Panc1 (cell line): ENCODE results near the gene EYA2. TPM values are rescaled to one million over a fixed set of nuclear protein-coding genes. Genes with fewer than 3 reads are reported as not detected.

ENCODE experiments used
- ATAC-seq: fragments of 200-7000 bp; cut with Tn5 transposase; 2 replicates; pipeline ENCODE4 v1.9.1; 2020; ENCODE audit warnings: mild to moderate bottlenecking, moderate library complexity
- BruUV-seq: library from RNA; stranded (reverse); fragments of 400-500 nt; replicated peaks from 2 replicates; lab custom pipeline; 2021; lab: Mats Ljungman, UMichigan
- CTCF ChIA-PET: fragments of 300-600 bp; sonication (Branson Sonifier 250); formaldehyde crosslinking; loops from one replicate; lab custom pipeline; 2022; ENCODE audit warnings: antibody characterized with exemption; lab: Charles Lee
- POLR2A ChIA-PET: fragments of 300-600 bp; sonication (Branson Sonifier 250); formaldehyde crosslinking; loops from one replicate; lab custom pipeline; 2022; ENCODE audit warnings: antibody characterized with exemption; lab: Charles Lee
- DNase-seq: peaks from one replicate; pipeline ENCODE4 v3.0.0-alpha.2; 2010; ENCODE audit warnings: low read depth, low spot score
- H3K27ac ChIP-seq: 2 replicates; pipeline ENCODE4 v1.5.1; 2011; ENCODE audit warnings: mild to moderate bottlenecking, low read length, inconsistent platforms
- H3K27me3 ChIP-seq: fragments of 200-500 bp; sonication (Bioruptor generic); 2 replicates; pipeline ENCODE4 v1.6.0; 2014; ENCODE audit warnings: low read length, inconsistent platforms; ENCODE audit not compliant: control insufficient read depth, insufficient read depth
- H3K36me3 ChIP-seq: fragments of 200-500 bp; sonication (Bioruptor generic); 2 replicates; pipeline ENCODE4 v1.5.1; 2014; ENCODE audit warnings: inconsistent platforms, mild to moderate bottlenecking, low read length, moderate library complexity; ENCODE audit not compliant: control insufficient read depth, insufficient read depth
- H3K4me1 ChIP-seq: 2 replicates; pipeline ENCODE4 v1.5.1; 2011; ENCODE audit warnings: inconsistent platforms, mild to moderate bottlenecking, low read length, moderate library complexity; ENCODE audit not compliant: control insufficient read depth, insufficient read depth
- H3K4me3 ChIP-seq, 2 experiments: 2 replicates each; pipeline ENCODE4 v1.5.1; 2011 to 2012; ENCODE audit warnings: low read depth in 2 of 2, low read length in 2 of 2, mild to moderate bottlenecking in 2 of 2, inconsistent platforms in 1 of 2, moderate library complexity in 1 of 2
- H3K9me3 ChIP-seq: fragments of 200-500 bp; sonication (Bioruptor generic); 2 replicates; pipeline ENCODE4 v1.5.1; 2014; ENCODE audit warnings: low read depth, mild to moderate bottlenecking, inconsistent platforms, low read length, moderate library complexity; ENCODE audit not compliant: control insufficient read depth, insufficient read depth
- POLR2AphosphoS5 ChIP-seq: IDR thresholded peaks from 2 replicates; pipeline ENCODE4 v1.6.1; 2012; ENCODE audit warnings: mild to moderate bottlenecking, low read depth, low read length, moderate library complexity
- SIN3A ChIP-seq: IDR thresholded peaks from 2 replicates; pipeline ENCODE4 v1.6.1; 2012; ENCODE audit warnings: low read depth, mild to moderate bottlenecking, low read length, moderate library complexity, borderline replicate concordance; ENCODE audit not compliant: insufficient read depth
- TCF7L2 ChIP-seq: IDR thresholded peaks from 2 replicates; pipeline ENCODE4 v1.6.1; 2011; ENCODE audit warnings: mild to moderate bottlenecking, low read depth, low read length, inconsistent platforms
- in situ Hi-C: cut with HindIII; loops from 2 replicates; pipeline ENCODE4 v1.10.0; 2016; ENCODE audit warnings: low sequenced_read_pairs, low pct_unique_long_range_greater_than_20kb
- intact Hi-C: fragments of 100-400 bp; cut with micrococcal nuclease; formaldehyde crosslinking; loops from one replicate; pipeline ENCODE4 v1.10.0; 2022; ENCODE audit not compliant: unreplicated experiment
- total RNA-seq: library from RNA; stranded (reverse); gene quantifications from one replicate; pipeline ENCODE4 v1.2.1, GENCODE V29; 2021; ENCODE audit not compliant: unreplicated experiment
- TF ChIP-seq, protein P1 (sequence below), 2 experiments: IDR thresholded peaks; 2 replicates each; pipeline ENCODE4 v1.6.1; 2011 to 2012; ENCODE audit warnings: low read depth in 2 of 2, control low read depth in 1 of 2, low read length in 1 of 2, mild to moderate bottlenecking in 1 of 2, moderate library complexity in 1 of 2; ENCODE audit not compliant: insufficient read depth in 1 of 2
- TF ChIP-seq, protein P2 (sequence below): fragments of 450-650 bp; IDR thresholded peaks from 2 replicates; pipeline ENCODE4 v1.5.1; 2017; ENCODE audit warnings: mild to moderate bottlenecking

The EYA2 gene
- total RNA-seq, 1 experiment from 2014 or later: 1.9 TPM

DNA sequence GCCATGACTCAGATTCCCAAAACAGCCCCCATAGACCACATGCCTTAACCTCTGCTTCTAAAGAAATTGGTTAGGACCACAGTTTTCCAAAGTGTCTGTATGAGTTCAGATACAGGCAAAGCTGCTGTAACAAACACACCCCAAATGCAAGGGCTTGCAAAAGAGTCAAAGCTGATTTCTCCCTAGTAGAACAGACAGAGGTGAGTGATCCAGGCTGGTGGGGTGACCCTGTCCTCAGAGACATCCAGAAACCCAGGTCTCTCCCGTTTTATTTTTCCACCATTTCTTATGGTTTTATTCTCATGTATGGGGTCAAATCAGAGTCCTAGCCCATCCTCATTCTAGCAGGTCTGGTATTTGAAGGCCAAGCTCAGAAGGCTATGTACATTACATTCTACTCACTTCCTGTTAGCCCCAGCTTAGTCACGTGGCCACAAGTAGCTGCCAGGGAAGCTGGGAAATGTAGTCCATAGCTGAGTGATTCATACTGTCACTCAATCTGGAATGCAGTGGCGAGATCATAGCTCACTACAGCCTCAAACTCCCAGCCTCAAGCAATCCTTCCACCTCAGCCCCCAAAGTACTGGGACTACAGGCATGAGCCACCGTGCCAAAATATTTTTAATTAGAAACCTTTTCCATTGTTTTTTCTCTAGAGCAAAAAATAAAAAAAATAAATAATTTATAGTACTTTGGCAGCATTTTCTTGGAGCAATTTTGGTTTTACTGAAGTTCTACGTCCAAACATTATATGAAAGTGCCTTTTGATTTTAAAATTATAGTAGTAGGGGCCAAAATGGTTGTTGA, 286.6 kb downstream of the EYA2 start:
- no peak for TF ChIP-seq POLR2AphosphoS5
- TF ChIP-seq, protein P1, sequence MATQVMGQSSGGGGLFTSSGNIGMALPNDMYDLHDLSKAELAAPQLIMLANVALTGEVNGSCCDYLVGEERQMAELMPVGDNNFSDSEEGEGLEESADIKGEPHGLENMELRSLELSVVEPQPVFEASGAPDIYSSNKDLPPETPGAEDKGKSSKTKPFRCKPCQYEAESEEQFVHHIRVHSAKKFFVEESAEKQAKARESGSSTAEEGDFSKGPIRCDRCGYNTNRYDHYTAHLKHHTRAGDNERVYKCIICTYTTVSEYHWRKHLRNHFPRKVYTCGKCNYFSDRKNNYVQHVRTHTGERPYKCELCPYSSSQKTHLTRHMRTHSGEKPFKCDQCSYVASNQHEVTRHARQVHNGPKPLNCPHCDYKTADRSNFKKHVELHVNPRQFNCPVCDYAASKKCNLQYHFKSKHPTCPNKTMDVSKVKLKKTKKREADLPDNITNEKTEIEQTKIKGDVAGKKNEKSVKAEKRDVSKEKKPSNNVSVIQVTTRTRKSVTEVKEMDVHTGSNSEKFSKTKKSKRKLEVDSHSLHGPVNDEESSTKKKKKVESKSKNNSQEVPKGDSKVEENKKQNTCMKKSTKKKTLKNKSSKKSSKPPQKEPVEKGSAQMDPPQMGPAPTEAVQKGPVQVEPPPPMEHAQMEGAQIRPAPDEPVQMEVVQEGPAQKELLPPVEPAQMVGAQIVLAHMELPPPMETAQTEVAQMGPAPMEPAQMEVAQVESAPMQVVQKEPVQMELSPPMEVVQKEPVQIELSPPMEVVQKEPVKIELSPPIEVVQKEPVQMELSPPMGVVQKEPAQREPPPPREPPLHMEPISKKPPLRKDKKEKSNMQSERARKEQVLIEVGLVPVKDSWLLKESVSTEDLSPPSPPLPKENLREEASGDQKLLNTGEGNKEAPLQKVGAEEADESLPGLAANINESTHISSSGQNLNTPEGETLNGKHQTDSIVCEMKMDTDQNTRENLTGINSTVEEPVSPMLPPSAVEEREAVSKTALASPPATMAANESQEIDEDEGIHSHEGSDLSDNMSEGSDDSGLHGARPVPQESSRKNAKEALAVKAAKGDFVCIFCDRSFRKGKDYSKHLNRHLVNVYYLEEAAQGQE (IDR thresholded peaks at IDR 0.05; ENCODE audit: insufficient read depth in 1 of 2, low read depth in 2 of 2, low read length in 1 of 2): no peak
- TF ChIP-seq, protein P2, sequence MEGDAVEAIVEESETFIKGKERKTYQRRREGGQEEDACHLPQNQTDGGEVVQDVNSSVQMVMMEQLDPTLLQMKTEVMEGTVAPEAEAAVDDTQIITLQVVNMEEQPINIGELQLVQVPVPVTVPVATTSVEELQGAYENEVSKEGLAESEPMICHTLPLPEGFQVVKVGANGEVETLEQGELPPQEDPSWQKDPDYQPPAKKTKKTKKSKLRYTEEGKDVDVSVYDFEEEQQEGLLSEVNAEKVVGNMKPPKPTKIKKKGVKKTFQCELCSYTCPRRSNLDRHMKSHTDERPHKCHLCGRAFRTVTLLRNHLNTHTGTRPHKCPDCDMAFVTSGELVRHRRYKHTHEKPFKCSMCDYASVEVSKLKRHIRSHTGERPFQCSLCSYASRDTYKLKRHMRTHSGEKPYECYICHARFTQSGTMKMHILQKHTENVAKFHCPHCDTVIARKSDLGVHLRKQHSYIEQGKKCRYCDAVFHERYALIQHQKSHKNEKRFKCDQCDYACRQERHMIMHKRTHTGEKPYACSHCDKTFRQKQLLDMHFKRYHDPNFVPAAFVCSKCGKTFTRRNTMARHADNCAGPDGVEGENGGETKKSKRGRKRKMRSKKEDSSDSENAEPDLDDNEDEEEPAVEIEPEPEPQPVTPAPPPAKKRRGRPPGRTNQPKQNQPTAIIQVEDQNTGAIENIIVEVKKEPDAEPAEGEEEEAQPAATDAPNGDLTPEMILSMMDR: no peak
- in situ Hi-C loops (no loop called here), intact Hi-C loops (no loop called here)
- no peaks in the 10 kb centered on the region for H3K27me3 ChIP-seq
- no peak overlapping the region for H3K4me3 ChIP-seq
- ATAC-seq: peak; percentile 89
- H3K9me3 ChIP-seq: no peaks in the 10 kb centered on the region
- BruUV-seq: no TSS peak
- no peak for DNase-seq
- no peaks in the 10 kb centered on the region for H3K36me3 ChIP-seq
- no peaks in the 10 kb centered on the region for H3K4me1 ChIP-seq
- ChIA-PET CTCF (interaction anchor here (0.6 kb wide), 1 partner anchor 619 kb away, joined by 3 read pairs; no protein-coding TSS in a partner anchor), POLR2A (no interaction called here)
- H3K27ac ChIP-seq: no peak overlapping the region

DNA sequence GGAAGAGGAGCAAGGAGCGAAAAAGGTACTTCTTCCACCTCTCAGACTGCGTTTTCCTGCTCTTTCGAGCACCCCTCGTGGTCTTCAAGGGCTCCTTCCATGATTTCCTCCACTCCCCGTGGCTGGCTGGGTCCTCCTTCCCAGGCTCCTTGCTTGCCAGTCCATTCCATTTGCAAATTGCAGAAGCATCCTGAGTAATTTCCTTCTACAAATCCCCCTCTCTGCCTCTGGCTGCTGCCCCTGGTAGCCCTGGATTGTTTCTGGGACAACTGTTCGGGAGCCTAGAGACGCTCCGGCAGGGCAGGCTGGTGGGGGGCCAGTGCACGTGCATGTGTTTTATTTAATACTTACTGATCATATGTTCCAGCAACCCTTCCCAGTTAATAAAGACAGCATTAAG, 288.7 kb downstream of the EYA2 start:
- intact Hi-C loops: no loop called here

More for the DNA sequence above, 288.7 kb downstream of the EYA2 start:
- H3K4me3 ChIP-seq: no peak overlapping the region
- POLR2A ChIA-PET: no interaction called here
- BruUV-seq: no TSS peak
- in situ Hi-C loops: no loop called here
- ATAC-seq (no peak), DNase-seq (no peak)
- H3K9me3 ChIP-seq: no peaks in the 10 kb centered on the region
- CTCF ChIA-PET: no interaction called here
- H3K4me1 ChIP-seq: no peaks in the 10 kb centered on the region
- H3K27ac ChIP-seq: no peak overlapping the region
- H3K27me3 ChIP-seq: no peaks in the 10 kb centered on the region
- H3K36me3 ChIP-seq: no peaks in the 10 kb centered on the region
- TF ChIP-seq, protein P1 (IDR thresholded peaks at IDR 0.05; ENCODE audit: insufficient read depth in 1 of 2, low read depth in 2 of 2, low read length in 1 of 2): no peak
- TF ChIP-seq TCF7L2 (no peak), SIN3A (no peak), POLR2AphosphoS5 (no peak)
- TF ChIP-seq, protein P2: no peak
